ENCODE results near the gene WAS. TPM values are rescaled to one million over a fixed set of nuclear protein-coding genes. Genes with fewer than 3 reads are reported as not detected.

The WAS gene
- total RNA-seq, 1 experiment from 2014 or later: 0.24 TPM

GRCh38 chrX:48695534-48695896, 11.9 kb downstream of the WAS start:
- Histone ChIP-seq H3K23me2 (ENCODE audit: insufficient read length, low read depth, low read length, poor library complexity, severe bottlenecking) (no peaks in the 10 kb centered on the region), H3K9ac (ENCODE audit: extremely low read depth, insufficient read length, low read length) (no peak overlapping the region), H4K20me1 (ENCODE audit: control insufficient read depth, insufficient read depth, insufficient read length) (no peaks in the 10 kb centered on the region), H3K23ac (ENCODE audit: insufficient read length, low read depth, low read length) (no peak overlapping the region), H3K4me1 (ENCODE audit: insufficient read depth, low read length) (no peaks in the 10 kb centered on the region), H4K91ac (ENCODE audit: insufficient read length, low read depth, low read length) (no peak overlapping the region), H3K27me3 (ENCODE audit: insufficient read depth, low read length) (no peaks in the 10 kb centered on the region), H3T11ph (ENCODE audit: low read length) (no peak overlapping the region), H3K79me2 (ENCODE audit: insufficient read depth, low read length) (no peaks in the 10 kb centered on the region), H3K79me1 (ENCODE audit: insufficient read depth, low read depth, low read length, poor library complexity, severe bottlenecking) (no peaks in the 10 kb centered on the region), H3K56ac (ENCODE audit: insufficient read length, low read depth, low read length) (no peak overlapping the region), H3K14ac (ENCODE audit: insufficient read depth, low read length) (no peak overlapping the region), H2BK5ac (ENCODE audit: insufficient read length, low read length) (no peak overlapping the region), H4K5ac (ENCODE audit: insufficient read length, low read depth, low read length) (no peak overlapping the region), H2AK5ac (ENCODE audit: insufficient read length, low read length) (no peak overlapping the region), H4K8ac (replicated peaks; ENCODE audit: insufficient read length, low read depth, low read length) (no peak overlapping the region), H2BK120ac (ENCODE audit: low read depth, low read length, poor library complexity, severe bottlenecking) (no peak overlapping the region), H3K27ac (ENCODE audit: insufficient read length, low read depth, low read length) (no peak overlapping the region), H3K9me3 (ENCODE audit: control insufficient read depth, low read depth, low read length) (peaks cover 19% of the 10 kb centered on the region), H2BK20ac (ENCODE audit: low read depth, low read length, poor library complexity, severe bottlenecking) (no peak overlapping the region), H2AFZ (ENCODE audit: low read length) (no peak overlapping the region), H3K18ac (ENCODE audit: insufficient read length, low read depth, low read length) (no peak overlapping the region), H3K4me2 (ENCODE audit: insufficient read depth, insufficient read length, low read length) (peak overlapping the region; percentile 69), H2BK12ac (ENCODE audit: insufficient read length, low read depth, low read length) (no peak overlapping the region), H2BK15ac (ENCODE audit: low read depth, low read length) (no peak overlapping the region), H3K4ac (ENCODE audit: low read depth, low read length) (no peak overlapping the region)
- TF ChIP-seq CTCF (conservative IDR thresholded peaks at IDR 0.05): no peak
- H3K9me3 Mint-ChIP-seq: peaks cover 77 to 82% of the 10 kb centered on the region in 2 experiments
- peaks cover 13 to 21% (median 14%) of the 10 kb centered on the region in 3 experiments for H3K36me3 Mint-ChIP-seq (ENCODE audit: insufficient read depth in 1 of 3, low read depth in 3 of 3)
- H3K4me1 Mint-ChIP-seq: peaks cover 28 to 41% of the 10 kb centered on the region in 2 experiments
- peaks cover 19% of the 10 kb centered on the region for H3K27me3 Mint-ChIP-seq (ENCODE audit: low read depth)
- WGBS (ENCODE audit: extremely low coverage, insufficient read length, low lambda C conversion rate): no CpG with 5 or more reads among the region's 14 CpGs
- peak overlapping the region in 1 of 3 experiments; percentile 29; a peak in 1 of 7 replicates for H3K27ac Mint-ChIP-seq
- no peak for DNase-seq
- peak overlapping the region; percentile 79 to 90 for H3K4me3 Mint-ChIP-seq
